ENCODE data around the gene FBXO21.
"Not testable (repeated sequence)": the region's sequence is repeated elsewhere in the genome, so short reads cannot be mapped to it uniquely, and the experiment has no call there.

The FBXO21 gene

DNA sequence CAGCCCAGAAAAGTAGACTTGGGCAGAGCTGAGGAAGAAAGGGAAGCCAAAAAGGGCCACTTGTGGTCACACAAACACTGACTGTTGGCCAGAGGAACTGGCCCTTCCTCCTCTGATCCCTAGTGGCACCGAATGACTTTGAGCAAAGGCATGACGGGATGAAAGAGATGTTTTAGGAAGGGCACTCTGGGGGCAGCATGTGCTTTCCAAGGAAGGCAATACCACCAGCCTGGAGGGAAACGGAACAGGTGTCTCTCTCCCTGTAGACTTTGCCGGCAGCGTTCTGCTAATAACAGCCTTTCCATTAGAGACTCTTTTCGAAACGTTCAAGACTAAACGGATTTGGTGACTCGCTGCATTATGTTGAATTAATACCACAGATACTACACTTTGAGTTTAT is 12.3 kb upstream of the FBXO21 start:
- no peak for ATAC-seq
- TF ChIP-seq TCF4 (CRISPR knock-in tag; IDR thresholded peaks at IDR 0.05; ENCODE audit: borderline replicate concordance) (no peak), ZC3H10 (CRISPR knock-in tag; IDR thresholded peaks at IDR 0.05) (no peak)
- TF ChIP-seq, protein P1, sequence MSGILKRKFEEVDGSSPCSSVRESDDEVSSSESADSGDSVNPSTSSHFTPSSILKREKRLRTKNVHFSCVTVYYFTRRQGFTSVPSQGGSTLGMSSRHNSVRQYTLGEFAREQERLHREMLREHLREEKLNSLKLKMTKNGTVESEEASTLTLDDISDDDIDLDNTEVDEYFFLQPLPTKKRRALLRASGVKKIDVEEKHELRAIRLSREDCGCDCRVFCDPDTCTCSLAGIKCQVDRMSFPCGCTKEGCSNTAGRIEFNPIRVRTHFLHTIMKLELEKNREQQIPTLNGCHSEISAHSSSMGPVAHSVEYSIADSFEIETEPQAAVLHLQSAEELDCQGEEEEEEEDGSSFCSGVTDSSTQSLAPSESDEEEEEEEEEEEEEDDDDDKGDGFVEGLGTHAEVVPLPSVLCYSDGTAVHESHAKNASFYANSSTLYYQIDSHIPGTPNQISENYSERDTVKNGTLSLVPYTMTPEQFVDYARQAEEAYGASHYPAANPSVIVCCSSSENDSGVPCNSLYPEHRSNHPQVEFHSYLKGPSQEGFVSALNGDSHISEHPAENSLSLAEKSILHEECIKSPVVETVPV (CRISPR knock-in tag; IDR thresholded peaks at IDR 0.05): no peak

DNA sequence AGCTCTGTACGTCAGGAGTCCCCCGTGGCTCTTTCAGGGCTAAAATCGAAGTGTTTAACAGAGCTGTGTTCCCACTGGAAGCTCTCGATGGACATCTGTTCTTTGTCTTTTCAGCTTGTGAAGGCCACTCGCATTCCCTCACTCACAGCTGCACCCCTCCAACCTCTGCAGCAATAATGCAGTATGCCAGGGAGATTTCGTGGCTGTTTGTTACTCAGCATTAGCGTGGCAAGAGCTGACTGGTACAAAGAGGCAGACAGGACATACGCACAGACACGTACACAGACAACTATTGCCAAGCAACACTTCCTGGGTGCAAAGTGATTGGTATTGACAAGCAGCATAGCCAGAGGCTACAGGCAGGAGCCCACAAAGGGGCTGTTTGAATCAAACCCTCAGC is 11.8 kb upstream of the FBXO21 start:
- TF ChIP-seq ZFP30 (CRISPR knock-in tag; IDR thresholded peaks at IDR 0.05) (no peak), GLIS3 (CRISPR knock-in tag; IDR thresholded peaks at IDR 0.05) (no peak), TOX (CRISPR knock-in tag; IDR thresholded peaks at IDR 0.05; ENCODE audit: borderline replicate concordance) (no peak), ZFP3 (CRISPR knock-in tag; IDR thresholded peaks at IDR 0.05) (no peak), ARNTL (CRISPR knock-in tag; IDR thresholded peaks at IDR 0.05; ENCODE audit: borderline replicate concordance, low read depth) (no peak), ESRRG (CRISPR knock-in tag; IDR thresholded peaks at IDR 0.05) (no peak)
- TF ChIP-seq, protein P2, sequence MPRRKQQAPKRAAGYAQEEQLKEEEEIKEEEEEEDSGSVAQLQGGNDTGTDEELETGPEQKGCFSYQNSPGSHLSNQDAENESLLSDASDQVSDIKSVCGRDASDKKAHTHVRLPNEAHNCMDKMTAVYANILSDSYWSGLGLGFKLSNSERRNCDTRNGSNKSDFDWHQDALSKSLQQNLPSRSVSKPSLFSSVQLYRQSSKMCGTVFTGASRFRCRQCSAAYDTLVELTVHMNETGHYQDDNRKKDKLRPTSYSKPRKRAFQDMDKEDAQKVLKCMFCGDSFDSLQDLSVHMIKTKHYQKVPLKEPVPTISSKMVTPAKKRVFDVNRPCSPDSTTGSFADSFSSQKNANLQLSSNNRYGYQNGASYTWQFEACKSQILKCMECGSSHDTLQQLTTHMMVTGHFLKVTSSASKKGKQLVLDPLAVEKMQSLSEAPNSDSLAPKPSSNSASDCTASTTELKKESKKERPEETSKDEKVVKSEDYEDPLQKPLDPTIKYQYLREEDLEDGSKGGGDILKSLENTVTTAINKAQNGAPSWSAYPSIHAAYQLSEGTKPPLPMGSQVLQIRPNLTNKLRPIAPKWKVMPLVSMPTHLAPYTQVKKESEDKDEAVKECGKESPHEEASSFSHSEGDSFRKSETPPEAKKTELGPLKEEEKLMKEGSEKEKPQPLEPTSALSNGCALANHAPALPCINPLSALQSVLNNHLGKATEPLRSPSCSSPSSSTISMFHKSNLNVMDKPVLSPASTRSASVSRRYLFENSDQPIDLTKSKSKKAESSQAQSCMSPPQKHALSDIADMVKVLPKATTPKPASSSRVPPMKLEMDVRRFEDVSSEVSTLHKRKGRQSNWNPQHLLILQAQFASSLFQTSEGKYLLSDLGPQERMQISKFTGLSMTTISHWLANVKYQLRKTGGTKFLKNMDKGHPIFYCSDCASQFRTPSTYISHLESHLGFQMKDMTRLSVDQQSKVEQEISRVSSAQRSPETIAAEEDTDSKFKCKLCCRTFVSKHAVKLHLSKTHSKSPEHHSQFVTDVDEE (CRISPR knock-in tag; IDR thresholded peaks at IDR 0.05): no peak
- TF ChIP-seq, protein P3, sequence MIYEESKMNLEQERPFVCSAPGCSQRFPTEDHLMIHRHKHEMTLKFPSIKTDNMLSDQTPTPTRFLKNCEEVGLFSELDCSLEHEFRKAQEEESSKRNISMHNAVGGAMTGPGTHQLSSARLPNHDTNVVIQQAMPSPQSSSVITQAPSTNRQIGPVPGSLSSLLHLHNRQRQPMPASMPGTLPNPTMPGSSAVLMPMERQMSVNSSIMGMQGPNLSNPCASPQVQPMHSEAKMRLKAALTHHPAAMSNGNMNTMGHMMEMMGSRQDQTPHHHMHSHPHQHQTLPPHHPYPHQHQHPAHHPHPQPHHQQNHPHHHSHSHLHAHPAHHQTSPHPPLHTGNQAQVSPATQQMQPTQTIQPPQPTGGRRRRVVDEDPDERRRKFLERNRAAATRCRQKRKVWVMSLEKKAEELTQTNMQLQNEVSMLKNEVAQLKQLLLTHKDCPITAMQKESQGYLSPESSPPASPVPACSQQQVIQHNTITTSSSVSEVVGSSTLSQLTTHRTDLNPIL (CRISPR knock-in tag; IDR thresholded peaks at IDR 0.05; ENCODE audit: low read depth): no peak
- no peak for ATAC-seq

DNA sequence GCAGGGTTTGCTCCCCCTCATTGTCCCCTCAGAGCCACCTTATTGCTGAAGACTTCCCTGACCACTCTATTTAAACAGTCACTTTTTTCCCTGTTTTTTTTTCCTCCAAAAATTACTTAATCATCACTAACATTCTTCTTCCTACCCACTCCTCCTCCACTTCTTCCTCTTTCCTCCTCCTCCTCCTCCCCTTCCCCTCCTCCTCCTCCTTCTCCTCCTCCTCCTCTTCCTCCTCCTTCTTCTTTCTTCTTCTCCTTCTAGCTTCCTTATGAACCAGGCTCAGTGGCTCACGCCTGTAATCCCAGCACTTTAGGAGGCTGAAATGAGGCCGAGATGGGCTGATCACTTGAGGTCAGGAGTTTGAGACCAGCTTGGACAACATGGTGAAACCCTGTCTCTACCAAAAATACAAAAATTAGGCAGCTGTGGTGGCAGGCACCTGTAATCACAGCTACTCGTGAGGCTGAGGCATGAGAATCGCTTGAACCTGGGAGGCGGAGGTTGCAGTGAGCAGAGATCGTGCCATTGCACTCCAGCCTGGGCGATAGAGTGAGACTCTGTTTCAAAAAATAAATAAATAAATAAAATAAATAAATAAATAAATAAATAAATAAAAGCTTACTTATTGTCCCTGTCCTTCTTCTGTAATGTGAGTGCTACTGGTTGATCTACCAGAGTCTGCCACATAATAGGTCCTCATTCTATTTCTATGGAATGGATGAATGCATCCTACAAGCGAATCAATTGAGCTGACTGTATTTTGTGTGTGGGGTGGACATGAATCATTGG is 9.9 kb upstream of the FBXO21 start:
- ATAC-seq: not testable (repeated sequence)

DNA sequence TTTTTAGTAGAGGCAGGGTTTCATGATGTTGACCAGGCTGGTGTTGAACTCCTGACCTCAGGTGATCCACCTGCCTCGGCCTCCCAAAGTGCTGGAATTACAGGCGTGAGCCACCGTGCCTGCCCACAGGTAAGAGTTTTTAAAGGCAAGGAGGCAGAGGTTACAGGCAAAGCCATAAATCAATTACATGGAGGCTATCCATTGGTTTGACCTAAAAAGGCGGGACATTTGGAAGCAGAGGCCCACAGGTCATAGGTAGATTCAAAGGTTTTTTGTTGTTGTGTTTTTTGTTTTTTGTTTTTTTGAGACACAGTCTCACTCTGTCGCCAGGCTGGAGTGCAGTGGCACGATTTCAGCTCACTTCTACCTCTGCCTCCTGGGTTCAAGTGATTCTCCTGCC is 6.1 kb upstream of the FBXO21 start:
- not testable (repeated sequence) for ATAC-seq

DNA sequence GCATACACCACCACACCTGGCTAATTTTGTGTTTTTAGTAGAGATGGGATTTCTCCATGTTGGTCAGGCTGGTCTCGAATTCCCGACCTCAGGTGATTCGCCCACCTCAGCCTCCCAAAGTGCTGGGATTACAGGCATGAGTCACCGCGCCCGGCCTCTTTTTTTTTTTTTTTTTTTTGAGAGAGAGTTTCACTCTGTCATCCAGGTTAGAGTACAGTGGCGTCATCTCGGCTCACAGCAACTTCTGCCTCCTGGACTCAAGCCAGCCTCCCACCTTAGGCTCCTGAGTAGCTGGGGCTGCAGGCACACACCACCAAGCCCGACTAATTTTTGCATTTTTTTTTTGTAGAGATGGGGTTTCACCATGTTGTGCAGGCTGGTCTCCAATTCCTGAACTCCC is 4.8 kb upstream of the FBXO21 start:
- ATAC-seq: not testable (repeated sequence)

DNA sequence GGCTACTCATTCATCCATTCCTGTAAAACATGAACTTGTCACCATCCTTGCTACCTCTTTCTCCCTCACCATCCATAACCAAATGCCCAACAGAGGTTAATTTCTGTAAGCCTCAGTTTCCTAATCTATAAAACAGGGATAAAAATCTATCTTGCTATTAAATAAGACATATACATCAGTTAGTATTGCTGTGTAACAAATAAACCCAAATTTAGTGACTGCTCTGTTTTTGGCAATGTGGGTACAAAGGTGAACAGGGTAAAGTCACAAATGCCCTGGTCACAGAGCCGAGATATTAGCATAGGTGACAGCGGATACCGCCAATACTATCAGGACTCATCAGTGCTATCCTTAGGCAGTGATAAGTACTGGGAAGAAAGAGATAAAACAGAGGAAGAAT is 3.6 kb upstream of the FBXO21 start:
- no peak for ATAC-seq
- no peak for TF ChIP-seq ISL1 (CRISPR knock-in tag; IDR thresholded peaks at IDR 0.05)
- no peak for TF ChIP-seq RARB (CRISPR knock-in tag; IDR thresholded peaks at IDR 0.05)
- TF ChIP-seq BACH2 (CRISPR knock-in tag; IDR thresholded peaks at IDR 0.05; ENCODE audit: borderline replicate concordance): no peak
- TF ChIP-seq ZC3H10 (CRISPR knock-in tag; IDR thresholded peaks at IDR 0.05): no peak
- no peak for TF ChIP-seq ZFP30 (CRISPR knock-in tag; IDR thresholded peaks at IDR 0.05)
- no peak for TF ChIP-seq ZNF8 (CRISPR knock-in tag; IDR thresholded peaks at IDR 0.05)
- no peak for TF ChIP-seq GLIS3 (CRISPR knock-in tag; IDR thresholded peaks at IDR 0.05)
- TF ChIP-seq ESRRG (CRISPR knock-in tag; IDR thresholded peaks at IDR 0.05): no peak
- no peak for TF ChIP-seq ZNF70 (CRISPR knock-in tag; IDR thresholded peaks at IDR 0.05)

DNA sequence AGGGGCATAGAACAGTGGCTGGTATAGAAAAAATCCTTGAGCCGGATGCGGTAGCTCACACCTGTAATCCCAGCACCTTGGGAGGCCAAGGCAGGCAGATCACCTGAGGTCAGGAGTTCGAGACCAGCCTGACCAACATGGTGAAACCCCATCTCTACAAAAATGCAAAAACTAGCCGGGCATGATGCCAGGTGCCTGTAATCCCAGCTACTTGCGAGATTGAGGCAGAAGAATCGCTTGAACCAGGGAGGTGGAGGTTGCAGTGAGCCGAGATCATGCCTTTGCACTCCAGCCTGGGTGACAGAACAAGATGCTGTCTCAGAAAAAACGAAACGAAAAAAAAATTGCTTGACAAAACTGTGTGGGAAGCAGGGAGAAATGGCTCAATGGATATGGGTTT is 2.3 kb upstream of the FBXO21 start:
- not testable (repeated sequence) for ATAC-seq

DNA sequence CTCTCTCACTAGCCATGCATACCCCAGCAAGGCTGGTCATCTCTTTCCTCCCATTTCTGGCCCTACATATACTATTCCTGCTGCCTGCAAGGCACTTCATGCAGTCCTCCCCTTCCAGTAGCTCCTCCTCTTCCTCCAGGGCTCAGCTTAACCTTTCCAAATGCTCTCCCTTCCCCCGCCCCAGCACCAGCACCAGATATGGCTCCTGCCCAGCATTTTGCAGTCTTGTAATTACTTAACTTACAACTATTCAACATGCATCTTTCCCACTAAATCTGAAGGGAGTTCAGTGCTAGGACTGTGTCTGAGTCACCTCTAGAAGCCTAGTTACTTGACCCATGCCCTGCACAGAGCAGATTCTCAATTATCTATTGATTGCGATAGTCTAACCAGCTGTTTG is 1.8 kb upstream of the FBXO21 start:
- ATAC-seq: no peak
- TF ChIP-seq RARB (CRISPR knock-in tag; IDR thresholded peaks at IDR 0.05) (no peak), ZC3H10 (CRISPR knock-in tag; IDR thresholded peaks at IDR 0.05) (no peak), ZNF8 (CRISPR knock-in tag; IDR thresholded peaks at IDR 0.05) (no peak), ISL1 (CRISPR knock-in tag; IDR thresholded peaks at IDR 0.05) (no peak), ZNF565 (CRISPR knock-in tag; conservative IDR thresholded peaks at IDR 0.05; ENCODE audit: low read depth) (no peak)
- TF ChIP-seq, protein P3 (CRISPR knock-in tag; IDR thresholded peaks at IDR 0.05; ENCODE audit: low read depth): no peak

Measured in SK-N-SH treated with all-trans-retinoic acid at 6 μM for 48 hours (cell line).